HG03103 (cell line): Measurements from ENCODE around the gene EN1.

Experiments used
- ATAC-seq: cut with Tn5 transposase; IDR thresholded peaks from one replicate; pipeline ENCODE4 v1.9.1; 2021; ENCODE audit warnings: low read depth; ENCODE audit not compliant: unreplicated experiment

The EN1 gene

DNA sequence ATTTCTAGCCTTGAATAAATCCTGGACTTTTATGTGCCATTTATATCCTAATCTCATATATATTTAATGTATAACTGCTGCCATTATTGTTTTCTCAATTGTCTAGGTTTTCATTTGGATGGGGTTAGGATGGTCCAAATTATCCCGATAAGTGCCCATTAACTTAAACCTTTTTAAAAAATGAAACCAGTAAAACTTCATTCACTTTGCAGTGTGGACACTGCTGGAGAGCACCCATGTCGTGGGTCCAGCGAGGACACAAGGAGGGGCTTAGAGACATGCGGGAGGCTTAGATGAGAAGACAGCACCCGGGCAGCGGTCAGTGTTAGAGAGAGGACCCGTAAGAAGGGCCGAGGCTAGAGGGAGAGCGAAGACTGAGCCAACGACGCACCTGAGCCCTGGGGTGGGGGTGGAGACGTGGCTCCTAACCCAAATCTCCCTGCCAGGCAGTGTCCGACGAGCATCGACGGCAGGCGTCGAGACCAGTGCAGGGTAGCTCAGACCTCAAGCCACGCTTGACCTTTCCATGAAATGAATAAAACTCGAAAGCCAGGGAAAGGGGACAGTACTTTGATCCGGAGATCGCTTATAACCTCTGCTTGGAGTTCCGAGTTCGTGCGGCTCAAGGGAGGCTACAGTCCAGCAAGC is 9.0 kb upstream of the EN1 start:
- ATAC-seq: no peak

DNA sequence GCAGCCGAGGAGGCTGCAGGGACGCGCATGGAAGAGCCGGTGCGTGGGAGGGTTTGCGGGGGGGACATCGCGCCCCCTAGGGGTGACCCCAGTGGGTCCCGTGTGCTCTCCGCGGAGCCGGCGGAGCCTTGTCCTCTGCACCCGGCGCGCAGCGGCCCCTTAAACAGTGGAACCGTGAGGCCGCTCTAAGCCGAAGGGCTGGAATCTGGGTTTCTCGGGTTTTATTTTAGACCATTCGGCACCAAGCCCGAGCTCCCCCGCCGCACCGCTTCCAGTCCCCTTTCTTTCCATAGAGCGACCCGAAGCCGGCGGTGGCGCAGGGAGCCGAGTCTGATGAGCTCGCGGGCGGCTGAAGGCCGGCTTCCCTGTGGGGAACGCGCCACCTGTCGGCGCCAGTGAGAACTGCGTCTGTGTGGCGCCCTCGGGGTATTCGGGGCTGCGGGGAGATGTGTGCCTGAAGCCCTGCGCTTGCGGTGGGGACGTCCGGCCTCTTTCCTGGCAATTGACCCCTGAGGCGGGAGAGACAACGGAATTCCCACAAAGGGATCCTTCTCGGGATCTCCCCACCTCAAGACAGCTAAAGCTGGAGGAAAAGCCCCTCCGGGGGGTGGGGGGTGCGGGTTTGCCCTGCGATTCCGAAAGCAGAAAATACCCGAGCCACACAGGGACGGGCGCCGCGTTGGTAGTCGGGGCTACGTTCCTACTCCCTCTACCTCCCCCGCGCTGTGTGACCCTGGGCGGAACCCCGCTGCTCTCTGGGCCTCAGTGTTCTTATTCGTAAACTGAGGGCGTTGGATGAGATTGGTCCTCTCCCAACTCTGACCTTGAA is 8.2 kb upstream of the EN1 start:
- ATAC-seq: peak; percentile 90

DNA sequence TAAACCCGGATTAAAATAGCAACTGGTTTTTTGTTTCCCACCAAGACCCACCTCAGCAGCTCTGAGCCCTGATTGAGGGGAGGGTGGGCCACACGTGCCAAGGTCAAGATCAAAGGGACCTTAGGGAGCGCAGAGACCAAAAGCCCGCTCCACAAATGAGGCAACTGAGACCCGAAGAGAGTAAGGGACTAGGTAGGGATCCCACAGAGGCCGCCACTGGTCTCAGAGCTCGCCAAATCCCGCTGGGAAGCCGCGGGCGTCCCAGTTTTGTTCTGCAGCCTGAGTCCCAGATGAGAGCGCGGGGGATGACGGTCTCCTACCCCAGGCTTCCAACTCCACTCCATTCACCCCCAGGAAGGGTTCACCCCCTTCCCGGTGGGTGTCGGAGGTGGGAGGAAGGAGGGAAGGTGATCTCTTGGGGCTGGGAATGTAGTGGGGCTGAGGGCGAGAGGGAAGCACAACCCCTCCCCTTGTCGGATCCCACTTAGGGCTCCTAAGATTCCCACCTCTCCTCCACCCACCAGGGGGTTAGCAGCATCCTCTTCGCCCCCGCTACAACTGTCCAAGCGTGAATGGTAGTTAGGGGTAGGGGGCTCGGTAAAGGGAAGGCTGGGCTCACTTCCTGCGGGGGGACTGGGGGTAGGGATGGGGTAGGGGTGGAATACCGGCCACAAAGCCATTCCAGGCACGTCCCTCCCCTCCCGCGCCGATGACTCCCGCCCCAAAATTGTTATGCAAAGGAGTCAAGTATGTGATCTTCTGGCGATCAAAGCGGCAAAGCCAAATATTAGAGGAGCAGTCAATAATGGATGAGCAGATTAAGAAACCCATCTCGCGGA is 7.3 kb upstream of the EN1 start:
- ATAC-seq: no peak

- ATAC-seq: no peak
These were observed 6.3 kb upstream of the EN1 start for GRCh38 chr2:118853651-118854291.

GRCh38 chr2:118853129-118853640 is 5.7 kb upstream of the EN1 start:
- ATAC-seq: no peak

DNA sequence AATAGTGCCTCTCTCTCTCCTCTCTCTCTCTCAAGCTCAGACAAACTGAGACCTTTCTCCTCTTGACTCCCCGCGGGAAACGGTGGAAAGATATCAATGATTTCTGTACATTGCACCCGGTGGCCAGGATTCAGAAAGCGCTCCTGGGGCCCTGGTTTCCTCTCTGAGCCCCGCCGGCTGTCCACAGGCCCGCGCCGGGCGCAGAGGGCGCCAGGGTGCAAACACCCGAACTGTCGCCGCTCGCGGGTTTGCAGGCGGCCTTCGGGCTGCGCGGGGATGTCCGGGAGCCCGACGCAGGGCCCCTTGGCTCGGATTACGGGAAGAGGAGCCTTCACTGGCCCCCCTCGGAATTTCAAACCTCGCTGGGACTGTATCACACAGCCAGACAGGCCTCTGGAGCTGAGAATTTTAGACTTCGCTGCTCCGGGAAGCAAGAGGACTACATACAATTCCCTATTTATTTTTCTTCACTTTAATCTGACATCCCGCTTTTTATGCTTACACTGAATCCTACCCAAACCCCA is 5.2 kb upstream of the EN1 start:
- no peak for ATAC-seq

GRCh38 chr2:118851650-118852049 is 4.2 kb upstream of the EN1 start:
- ATAC-seq: no peak

- ATAC-seq: no peak
These were observed 3.5 kb upstream of the EN1 start for GRCh38 chr2:118850901-118851415.

- no peak for ATAC-seq
These were observed 2.9 kb upstream of the EN1 start for GRCh38 chr2:118850168-118850900.

DNA sequence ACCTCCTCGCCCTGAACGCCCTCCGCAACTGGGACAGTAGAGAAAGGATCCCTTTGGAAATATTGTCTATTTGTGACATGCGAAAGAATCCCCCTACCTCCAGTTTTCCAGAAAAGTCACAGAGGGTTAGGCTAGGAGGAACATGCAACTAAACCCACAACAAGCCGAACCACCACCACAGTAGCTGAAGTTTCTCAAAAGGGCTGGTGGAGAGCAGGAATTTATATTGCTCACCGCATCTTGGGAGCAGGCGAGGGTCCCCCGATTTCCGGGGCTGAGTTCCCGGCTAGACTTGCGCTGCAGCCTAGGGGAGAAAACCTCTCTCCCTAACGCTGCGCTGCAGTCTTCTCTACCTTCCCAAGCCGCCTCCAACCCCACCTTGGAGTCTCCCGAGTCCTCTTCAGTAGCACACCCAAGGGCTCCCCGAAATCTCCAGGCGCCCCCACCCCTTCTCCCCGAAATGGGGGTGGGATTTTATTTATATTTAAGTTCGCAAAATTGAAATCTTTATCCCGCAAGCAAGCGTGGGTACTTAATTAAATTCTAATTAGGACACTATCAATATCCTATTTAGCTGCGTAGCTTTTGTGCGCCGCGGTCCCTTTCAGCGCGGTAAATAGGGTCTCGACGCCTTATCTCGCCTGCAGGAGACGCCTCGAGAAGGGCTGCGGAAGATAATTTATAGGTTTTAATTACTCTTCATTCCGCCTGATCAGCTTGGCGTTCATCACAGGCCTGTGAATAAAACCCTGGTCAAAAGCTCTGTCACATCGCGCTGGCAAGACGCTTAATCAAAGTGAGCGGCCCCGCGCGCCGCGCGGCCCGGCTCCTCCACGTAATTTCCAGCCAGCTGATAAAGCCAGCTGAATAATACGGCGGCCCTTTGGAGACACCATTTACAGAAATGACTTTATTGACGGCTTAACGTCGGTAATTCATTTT is 2.0 kb upstream of the EN1 start:
- ATAC-seq: no peak

GRCh38 chr2:118848381-118849225 is 1.2 kb upstream of the EN1 start:
- no peak for ATAC-seq

DNA sequence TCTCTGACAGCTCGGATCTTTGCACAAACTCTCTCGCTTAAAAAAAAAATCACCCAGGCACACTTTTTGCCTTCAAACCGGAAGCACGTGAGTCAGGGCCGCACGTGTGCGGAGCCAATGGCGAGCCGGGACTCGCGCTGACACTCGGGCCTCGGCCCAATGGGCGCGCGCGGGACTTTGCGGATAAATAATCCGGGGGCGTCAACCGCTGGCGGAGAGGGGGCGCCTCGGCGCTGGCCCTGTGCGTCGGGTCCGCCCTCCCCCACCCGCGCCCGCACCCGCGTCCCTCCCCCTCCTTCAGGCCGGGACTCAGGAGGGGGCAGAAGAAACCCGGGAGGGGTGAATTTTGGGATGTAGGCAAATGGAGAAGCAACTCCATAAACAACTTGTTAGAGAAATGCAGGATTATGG is 319 bp upstream of the EN1 start:
- ATAC-seq: no peak

DNA sequence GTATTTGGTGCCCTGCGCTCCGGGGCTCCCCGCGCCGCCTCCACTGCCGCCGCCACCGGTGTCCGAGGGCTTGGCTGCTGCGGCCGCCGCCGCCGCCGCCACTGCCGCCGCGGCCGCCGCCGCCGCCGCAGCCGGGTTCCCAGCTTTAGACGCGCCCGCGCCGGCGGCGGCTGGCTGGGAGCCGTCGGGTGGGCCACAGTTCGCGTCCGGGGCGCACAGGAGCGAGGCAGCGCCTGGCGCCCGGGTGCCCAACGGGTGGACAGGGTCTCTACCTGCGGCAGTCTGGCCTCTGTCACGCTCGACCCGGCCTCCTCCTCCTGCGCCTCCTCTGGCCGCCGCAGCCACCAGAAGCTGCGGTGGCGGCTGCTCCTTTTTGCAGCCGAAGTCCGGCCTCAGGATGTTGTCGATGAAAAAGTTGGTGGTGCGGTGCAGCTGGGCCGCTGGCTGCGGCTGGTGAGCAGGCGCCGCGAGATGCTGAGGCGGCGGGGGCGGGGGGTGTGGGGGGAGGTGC is 951 bp downstream of the EN1 start:
- no peak for ATAC-seq

DNA sequence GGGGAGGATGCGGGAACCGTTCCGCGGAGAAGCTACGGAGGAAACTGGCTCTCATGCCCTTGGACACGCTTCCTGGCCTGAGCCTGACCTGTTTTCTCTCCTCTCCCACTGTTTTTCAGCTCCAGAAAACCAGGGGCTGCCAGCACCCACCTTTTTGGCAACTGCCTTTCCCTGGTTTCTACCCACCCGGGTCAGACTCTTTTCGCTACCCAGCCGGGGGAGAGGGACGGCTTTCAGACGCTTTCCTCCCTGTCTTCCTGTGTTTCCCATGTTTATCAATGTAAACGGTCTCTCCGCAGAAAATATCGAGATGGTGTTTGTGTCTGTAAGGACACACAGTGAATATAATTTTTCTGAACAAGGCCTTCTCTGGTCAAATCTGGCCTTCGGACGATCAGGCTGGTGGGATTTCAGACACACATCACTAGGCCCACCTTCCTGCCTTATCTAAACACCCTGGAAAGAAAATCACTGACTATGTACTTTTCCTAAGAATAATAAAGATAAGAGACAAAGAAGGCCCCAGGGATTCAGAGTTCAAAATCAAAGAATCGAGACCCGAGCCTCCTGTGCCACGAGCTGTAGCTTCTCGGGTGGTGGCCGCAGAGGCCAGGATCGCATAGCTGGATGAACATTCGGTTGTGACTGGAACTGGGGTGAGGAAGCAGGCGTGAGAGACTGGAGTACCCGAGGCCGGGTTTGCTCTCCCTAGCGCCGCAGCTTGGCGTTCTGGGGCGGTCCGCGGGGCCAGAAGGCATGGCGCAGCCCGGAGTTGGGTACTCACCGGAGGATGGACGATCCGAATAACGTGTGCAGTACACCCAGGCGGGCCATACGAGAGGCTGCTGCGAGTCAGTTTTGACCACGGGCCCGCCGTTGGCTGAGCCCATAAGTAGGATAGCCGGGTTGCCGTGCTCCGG is 1.7 kb downstream of the EN1 start:
- ATAC-seq: no peak

DNA sequence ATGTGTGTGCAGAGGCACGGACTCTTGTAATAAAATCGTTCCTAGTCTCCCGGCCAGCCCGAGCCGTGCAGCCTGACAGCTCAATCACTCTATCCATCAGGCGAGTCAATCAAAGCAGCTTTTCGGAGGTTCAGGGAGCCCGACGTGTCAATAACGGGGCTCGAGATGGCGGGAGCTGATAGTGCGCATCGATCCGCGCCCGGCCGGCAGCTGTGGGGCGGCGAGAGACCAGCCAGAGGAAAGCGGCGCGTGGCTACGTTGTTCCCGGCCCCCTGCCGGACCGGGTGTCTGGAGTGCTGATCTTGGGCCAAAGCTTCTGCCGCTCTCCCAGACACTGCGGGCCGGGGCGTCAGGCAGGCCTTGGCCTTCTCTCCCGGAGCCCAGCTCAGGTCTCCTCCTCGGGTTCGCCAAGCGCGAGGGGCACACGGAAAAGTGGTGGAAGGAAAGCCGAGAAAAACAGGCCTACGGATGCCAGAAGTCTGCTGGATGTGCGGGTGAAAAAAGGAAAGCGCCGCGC is 2.4 kb downstream of the EN1 start:
- ATAC-seq: no peak
